ENCODE measurements around the gene EVC.

The EVC gene

GRCh38 chr4:5785806-5786680 lies 75.0 kb downstream of the EVC start:
- no peak for DNase-seq

- no peak for DNase-seq
Observed at GRCh38 chr4:5787311-5787710, 76.3 kb downstream of the EVC start.

- DNase-seq, result no peak
Observed at GRCh38 chr4:5788144-5788543, 77.1 kb downstream of the EVC start.

GRCh38 chr4:5789141-5789540 lies 78.1 kb downstream of the EVC start:
- no peak for DNase-seq

GRCh38 chr4:5790546-5790857 lies 79.5 kb downstream of the EVC start:
- no peak for DNase-seq

- no peak for DNase-seq
Observed at GRCh38 chr4:5791654-5792053, 80.7 kb downstream of the EVC start.

GRCh38 chr4:5793514-5793913 lies 82.5 kb downstream of the EVC start:
- DNase-seq, result no peak

- DNase-seq, result no peak
Observed at GRCh38 chr4:5795580-5795979, 84.6 kb downstream of the EVC start.

- no peak for DNase-seq
Observed at GRCh38 chr4:5796976-5797375, 86.0 kb downstream of the EVC start.

- DNase-seq, result no peak
Observed at GRCh38 chr4:5797866-5798265, 86.9 kb downstream of the EVC start.

- no peak for DNase-seq
Observed at GRCh38 chr4:5798462-5798861, 87.5 kb downstream of the EVC start.

GRCh38 chr4:5798946-5799345 lies 87.9 kb downstream of the EVC start:
- no peak for DNase-seq

GRCh38 chr4:5799406-5799805 lies 88.4 kb downstream of the EVC start:
- no peak for DNase-seq

- DNase-seq, result no peak
Observed at GRCh38 chr4:5800496-5800895, 89.5 kb downstream of the EVC start.

GRCh38 chr4:5801696-5802095 lies 90.7 kb downstream of the EVC start:
- no peak for DNase-seq

GRCh38 chr4:5802565-5802964 lies 91.6 kb downstream of the EVC start:
- no peak for DNase-seq

- DNase-seq, result no peak
Observed at GRCh38 chr4:5804656-5805055, 93.7 kb downstream of the EVC start.

- no peak for DNase-seq
Observed at GRCh38 chr4:5805270-5805669, 94.3 kb downstream of the EVC start.

GRCh38 chr4:5808081-5808741 lies 97.2 kb downstream of the EVC start:
- DNase-seq, result no peak

GRCh38 chr4:5809216-5809776 lies 98.3 kb downstream of the EVC start:
- DNase-seq, result peak in 3 of 58 donors; percentile 6 to 33 (median 29)

- DNase-seq, result no peak
Observed at GRCh38 chr4:5810151-5810550, 99.2 kb downstream of the EVC start.

- no peak for DNase-seq
Observed at GRCh38 chr4:5810770-5811430, 99.9 kb downstream of the EVC start.

Data from anterior cingulate cortex (tissue), 58 donors.